ENCODE data around the gene PHF12.

- TF ChIP-seq EP300 (IDR thresholded peaks at IDR 0.05) (no peak), CTCF (IDR thresholded peaks at IDR 0.05) (peak; percentile 92 to 100 (median 98)), POLR2AphosphoS5 (IDR thresholded peaks at IDR 0.05) (peak; percentile 33 to 47), POLR2A (IDR thresholded peaks at IDR 0.05) (peak in 1 of 4 donors; percentile 55)
Measured at GRCh38 chr17:28902819-28903545, 48.3 kb downstream of the PHF12 start, which contains the start of gene DHRS13.

Measured in upper lobe of left lung (tissue), 4 donors.